Measurements from ENCODE around the gene ENPP6. TPM values are rescaled to one million over a fixed set of nuclear protein-coding genes. Genes with fewer than 3 reads are reported as not detected.

The ENPP6 gene
- total RNA-seq, 1 donor from 2014 or later, result not detected

DNA sequence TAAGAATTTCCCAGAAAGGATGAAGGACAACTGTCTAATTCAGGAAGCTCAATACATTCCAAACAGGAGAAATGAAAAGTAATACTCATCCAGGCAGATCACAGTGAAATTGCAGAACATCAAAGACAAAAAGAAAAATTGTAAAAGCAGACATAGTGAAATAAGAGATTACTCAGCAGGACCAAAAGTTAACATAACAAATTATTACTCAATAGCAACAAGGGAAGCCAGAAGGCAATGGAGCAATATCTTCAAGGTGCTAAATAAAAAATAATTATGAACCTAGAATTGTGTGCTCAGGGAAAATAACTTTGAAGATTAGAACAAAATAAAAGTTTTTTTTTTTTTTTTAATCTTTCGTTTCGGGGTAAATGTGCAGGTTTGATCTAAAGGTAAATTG, 30.5 kb upstream of the ENPP6 start:
- Mint-ChIP-seq H3K4me3 (ENCODE audit: unreplicated experiment) (no peak overlapping the region), H3K9me3 (ENCODE audit: unreplicated experiment) (no peaks in the 10 kb centered on the region), H3K4me1 (ENCODE audit: unreplicated experiment) (no peaks in the 10 kb centered on the region), H3K36me3 (ENCODE audit: unreplicated experiment) (no peaks in the 10 kb centered on the region), H3K27me3 (ENCODE audit: unreplicated experiment) (peaks cover 11% of the 10 kb centered on the region), H3K27ac (ENCODE audit: unreplicated experiment) (no peak overlapping the region)
- TF ChIP-seq, protein P1, sequence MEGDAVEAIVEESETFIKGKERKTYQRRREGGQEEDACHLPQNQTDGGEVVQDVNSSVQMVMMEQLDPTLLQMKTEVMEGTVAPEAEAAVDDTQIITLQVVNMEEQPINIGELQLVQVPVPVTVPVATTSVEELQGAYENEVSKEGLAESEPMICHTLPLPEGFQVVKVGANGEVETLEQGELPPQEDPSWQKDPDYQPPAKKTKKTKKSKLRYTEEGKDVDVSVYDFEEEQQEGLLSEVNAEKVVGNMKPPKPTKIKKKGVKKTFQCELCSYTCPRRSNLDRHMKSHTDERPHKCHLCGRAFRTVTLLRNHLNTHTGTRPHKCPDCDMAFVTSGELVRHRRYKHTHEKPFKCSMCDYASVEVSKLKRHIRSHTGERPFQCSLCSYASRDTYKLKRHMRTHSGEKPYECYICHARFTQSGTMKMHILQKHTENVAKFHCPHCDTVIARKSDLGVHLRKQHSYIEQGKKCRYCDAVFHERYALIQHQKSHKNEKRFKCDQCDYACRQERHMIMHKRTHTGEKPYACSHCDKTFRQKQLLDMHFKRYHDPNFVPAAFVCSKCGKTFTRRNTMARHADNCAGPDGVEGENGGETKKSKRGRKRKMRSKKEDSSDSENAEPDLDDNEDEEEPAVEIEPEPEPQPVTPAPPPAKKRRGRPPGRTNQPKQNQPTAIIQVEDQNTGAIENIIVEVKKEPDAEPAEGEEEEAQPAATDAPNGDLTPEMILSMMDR (IDR thresholded peaks at IDR 0.05), result no peak
- DNase-seq (ENCODE audit: extremely low spot score, unreplicated experiment), result no peak

DNA sequence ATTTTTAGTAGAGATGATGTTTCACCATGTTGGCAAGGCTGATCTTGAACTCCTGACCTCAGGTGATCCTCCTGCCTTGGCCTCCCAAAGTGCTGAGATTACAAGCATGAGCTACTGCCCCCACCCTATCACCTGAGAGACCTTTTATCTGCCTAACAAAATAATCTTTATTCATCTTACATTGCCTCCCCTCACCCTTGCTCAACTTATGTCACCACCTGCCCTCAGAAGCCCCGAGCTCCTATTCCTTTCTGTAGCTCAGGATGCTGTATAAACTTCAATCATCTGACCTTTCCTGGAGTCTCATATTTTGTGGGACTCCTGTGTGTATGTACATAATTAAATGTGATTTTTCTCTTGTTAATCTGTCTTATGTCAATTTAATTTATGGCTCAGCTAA, 29.7 kb upstream of the ENPP6 start:
- no peak overlapping the region for H3K27ac Mint-ChIP-seq (ENCODE audit: unreplicated experiment)
- H3K27me3 Mint-ChIP-seq (ENCODE audit: unreplicated experiment), result peaks cover 11% of the 10 kb centered on the region
- H3K4me3 Mint-ChIP-seq (ENCODE audit: unreplicated experiment), result no peak overlapping the region
- TF ChIP-seq, protein P1 (IDR thresholded peaks at IDR 0.05), result no peak
- H3K9me3 Mint-ChIP-seq (ENCODE audit: unreplicated experiment), result no peaks in the 10 kb centered on the region
- H3K4me1 Mint-ChIP-seq (ENCODE audit: unreplicated experiment), result no peaks in the 10 kb centered on the region
- DNase-seq (ENCODE audit: extremely low spot score, unreplicated experiment), result no peak
- no peaks in the 10 kb centered on the region for H3K36me3 Mint-ChIP-seq (ENCODE audit: unreplicated experiment)

DNA sequence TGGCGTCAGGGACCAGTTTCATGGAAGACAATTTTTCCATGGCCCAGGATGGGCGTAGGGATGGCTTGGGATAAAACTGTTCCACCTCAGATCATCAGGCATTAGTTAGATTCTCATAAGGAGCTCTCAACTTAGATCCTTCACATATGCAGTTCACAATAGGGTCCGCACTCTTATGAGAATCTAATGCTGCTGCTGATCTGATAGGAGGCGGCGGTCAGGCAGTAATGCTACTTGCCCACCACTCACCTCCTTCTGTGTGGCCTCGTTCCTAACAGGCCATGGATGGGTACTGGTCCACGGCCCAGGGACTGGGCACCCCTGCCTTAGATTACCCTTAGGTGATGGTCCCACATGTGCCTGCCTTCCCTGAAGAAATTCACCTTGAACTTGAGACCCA, 28.8 kb upstream of the ENPP6 start:
- Mint-ChIP-seq H3K4me1 (ENCODE audit: unreplicated experiment) (no peaks in the 10 kb centered on the region), H3K27me3 (ENCODE audit: unreplicated experiment) (peaks cover 11% of the 10 kb centered on the region), H3K4me3 (ENCODE audit: unreplicated experiment) (no peak overlapping the region), H3K36me3 (ENCODE audit: unreplicated experiment) (no peaks in the 10 kb centered on the region), H3K9me3 (ENCODE audit: unreplicated experiment) (no peaks in the 10 kb centered on the region), H3K27ac (ENCODE audit: unreplicated experiment) (no peak overlapping the region)
- TF ChIP-seq, protein P1 (IDR thresholded peaks at IDR 0.05), result no peak
- DNase-seq (ENCODE audit: extremely low spot score, unreplicated experiment), result no peak

DNA sequence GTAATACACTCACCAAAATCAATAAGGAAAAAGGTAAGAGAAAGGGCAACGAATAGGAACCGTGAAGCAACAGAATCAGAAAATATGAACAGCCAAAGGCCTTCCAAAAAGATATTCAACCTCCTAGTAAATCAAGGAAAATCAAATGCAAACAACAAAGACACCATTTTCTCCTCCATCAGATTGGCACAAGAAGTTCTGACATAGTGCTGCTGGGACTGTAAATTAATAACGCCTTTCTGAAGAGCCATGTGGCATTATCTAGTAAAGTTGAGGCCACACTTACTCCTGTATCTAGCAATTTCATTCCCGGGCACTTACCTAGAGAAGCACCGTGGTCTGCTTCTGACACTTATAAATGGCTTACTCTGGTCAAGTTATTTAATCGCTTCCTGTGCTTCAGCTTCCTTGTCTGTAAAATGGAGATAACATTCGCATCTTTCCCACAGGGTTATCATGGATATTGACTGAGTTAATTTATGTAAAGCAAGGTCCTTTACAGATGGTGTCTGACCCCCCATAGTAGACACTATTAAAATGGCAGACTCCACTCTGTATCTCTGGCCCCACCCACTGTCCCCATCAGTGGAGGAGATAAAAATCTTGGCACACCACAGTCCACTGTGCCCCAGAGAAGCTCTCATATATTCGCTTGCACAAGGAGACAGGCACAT, 20.5 kb upstream of the ENPP6 start:
- H3K27me3 Mint-ChIP-seq (ENCODE audit: unreplicated experiment), result peaks cover 25% of the 10 kb centered on the region
- no peak for DNase-seq (ENCODE audit: extremely low spot score, unreplicated experiment)
- no peaks in the 10 kb centered on the region for H3K4me1 Mint-ChIP-seq (ENCODE audit: unreplicated experiment)
- no peak overlapping the region for H3K27ac Mint-ChIP-seq (ENCODE audit: unreplicated experiment)
- H3K9me3 Mint-ChIP-seq (ENCODE audit: unreplicated experiment), result no peaks in the 10 kb centered on the region
- TF ChIP-seq, protein P1 (IDR thresholded peaks at IDR 0.05), result no peak
- no peaks in the 10 kb centered on the region for H3K36me3 Mint-ChIP-seq (ENCODE audit: unreplicated experiment)
- no peak overlapping the region for H3K4me3 Mint-ChIP-seq (ENCODE audit: unreplicated experiment)

DNA sequence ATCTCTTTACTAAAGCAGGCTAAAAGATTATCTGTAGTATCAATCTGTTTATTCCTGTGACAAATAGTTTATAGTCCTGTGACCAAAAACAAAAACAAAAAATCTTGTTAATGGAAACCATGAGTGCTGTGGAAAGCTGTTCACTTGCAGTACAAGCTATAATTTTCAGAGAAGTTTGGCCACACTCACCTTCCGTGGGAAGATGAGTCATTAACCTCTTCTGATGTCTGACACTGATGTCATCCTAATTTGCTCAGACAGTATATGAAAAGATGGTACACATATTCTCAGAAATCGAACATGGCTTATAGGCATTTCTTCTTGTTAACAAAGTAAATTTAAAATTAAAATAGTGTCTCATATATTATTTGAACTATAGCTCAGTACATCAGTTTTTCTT, 19.9 kb upstream of the ENPP6 start:
- Mint-ChIP-seq H3K9me3 (ENCODE audit: unreplicated experiment) (no peaks in the 10 kb centered on the region), H3K36me3 (ENCODE audit: unreplicated experiment) (no peaks in the 10 kb centered on the region), H3K4me3 (ENCODE audit: unreplicated experiment) (no peak overlapping the region), H3K27ac (ENCODE audit: unreplicated experiment) (no peak overlapping the region), H3K4me1 (ENCODE audit: unreplicated experiment) (no peaks in the 10 kb centered on the region), H3K27me3 (ENCODE audit: unreplicated experiment) (peaks cover 27% of the 10 kb centered on the region)
- TF ChIP-seq, protein P1 (IDR thresholded peaks at IDR 0.05), result no peak
- DNase-seq (ENCODE audit: extremely low spot score, unreplicated experiment), result no peak

Data from osteocyte (in vitro differentiated cells).